Liver (tissue), 5 donors: ENCODE results near the gene ANXA7. TPM values are rescaled to one million over a fixed set of nuclear protein-coding genes. Genes with fewer than 3 reads are reported as not detected.

Experiments
- polyA plus RNA-seq, 2 donors: library from polyadenylated mRNA; stranded (reverse) in 1 of 2; unstranded in 1 of 2; fragments of 200-250 nt in 1 of 2; fragments of >200 nt in 1 of 2; fragmentation: Nextera tagmentation in 1 of 2; extraction: Ambion mirVana in 1 of 2; gene quantifications; one replicate each; pipeline versions ENCODE4 v1.2.1 to v1.2.3, GENCODE V29; 2013 to 2015
- small RNA-seq: library from RNA; depleted of rRNA; stranded (forward); fragments of <200 nt; gene quantifications from one replicate; pipeline ENCODE3, GENCODE V24; 2014
- total RNA-seq, 2 donors: library from RNA; depleted of rRNA; stranded (reverse); fragments of >200 nt; gene quantifications; one replicate each; pipeline ENCODE4 v1.2.3, GENCODE V29; 2014
- donor health status: healthy.
- donor health status: healthy.
- donor health status: healthy.

Gene ANXA7
- total and polyA plus RNA-seq, 4 donors = 71.6 to 93.4 (median 90.0) TPM

Small RNA genes within 50 kb of the gene (small RNA-seq; reads per million reads assigned to genes)
- not detected for gene RF00019

Other genes with a start within 250 kb of the ANXA7 start
- gene ECD, start 246.1 kb downstream of the ANXA7 start, total RNA-seq = 10 to 100 TPM; 14.4 to 16.2 TPM
- gene ECD, start 246.1 kb downstream of the ANXA7 start, polyA plus RNA-seq = 1 to 10 TPM; 7.1 to 9.6 TPM
- 10 to 100 TPM; 10.9 to 12.9 TPM for gene FAM149B1, start 245.9 kb downstream of the ANXA7 start, total RNA-seq
- gene FAM149B1, start 245.9 kb downstream of the ANXA7 start, polyA plus RNA-seq = 1 to 10 TPM; 7.3 TPM
- 10 to 100 TPM; 14.7 to 45.5 TPM for gene DNAJC9, start 166.8 kb downstream of the ANXA7 start, total RNA-seq
- 1 to 10 TPM; 4.1 to 5.1 TPM for gene DNAJC9, start 166.8 kb downstream of the ANXA7 start, polyA plus RNA-seq
- 10 to 100 TPM; 34.2 to 39.5 TPM for gene MRPS16, start 161.4 kb downstream of the ANXA7 start, total RNA-seq
- gene MRPS16, start 161.4 kb downstream of the ANXA7 start, polyA plus RNA-seq = 10 to 100 TPM; 57.2 to 87.5 TPM
- gene CFAP70, start 55.2 kb downstream of the ANXA7 start, total RNA-seq = 1 to 10 TPM in 1 of 2 donors, under 1 TPM in 1; 0.98 to 2.3 TPM
- under 1 TPM; 0.46 to 0.61 TPM for gene CFAP70, start 55.2 kb downstream of the ANXA7 start, polyA plus RNA-seq
- 1 to 10 TPM; 1.4 to 1.6 TPM for gene MSS51, start 19.5 kb upstream of the ANXA7 start, total RNA-seq
- gene MSS51, start 19.5 kb upstream of the ANXA7 start, polyA plus RNA-seq = under 1 TPM; 0.08 to 0.43 TPM
- 10 to 100 TPM; 15.6 to 22.4 TPM for gene PPP3CB, start 82.0 kb upstream of the ANXA7 start, total RNA-seq
- gene PPP3CB, start 82.0 kb upstream of the ANXA7 start, polyA plus RNA-seq = 1 to 10 TPM; 5.7 to 7.1 TPM
- gene USP54, start 177.3 kb upstream of the ANXA7 start, total RNA-seq = 1 to 10 TPM; 3.6 to 9.0 TPM
- gene USP54, start 177.3 kb upstream of the ANXA7 start, polyA plus RNA-seq = 10 to 100 TPM in 1 of 2 donors, 1 to 10 TPM in 1; 1.3 to 10.4 TPM
- gene MYOZ1, start 227.4 kb upstream of the ANXA7 start, total RNA-seq = under 1 TPM; 0.17 to 0.23 TPM
- gene MYOZ1, start 227.4 kb upstream of the ANXA7 start, polyA plus RNA-seq = under 1 TPM in 1 of 2 donors, not detected in 1; 0.14 TPM
- under 1 TPM in 1 of 2 donors, not detected in 1; under 0.01 TPM for gene SYNPO2L, start 242.0 kb upstream of the ANXA7 start, total RNA-seq
- gene SYNPO2L, start 242.0 kb upstream of the ANXA7 start, polyA plus RNA-seq = under 1 TPM in 1 of 2 donors, not detected in 1; 0.02 TPM